ENCODE measurements around the gene FAM149A.

Gene FAM149A

DNA sequence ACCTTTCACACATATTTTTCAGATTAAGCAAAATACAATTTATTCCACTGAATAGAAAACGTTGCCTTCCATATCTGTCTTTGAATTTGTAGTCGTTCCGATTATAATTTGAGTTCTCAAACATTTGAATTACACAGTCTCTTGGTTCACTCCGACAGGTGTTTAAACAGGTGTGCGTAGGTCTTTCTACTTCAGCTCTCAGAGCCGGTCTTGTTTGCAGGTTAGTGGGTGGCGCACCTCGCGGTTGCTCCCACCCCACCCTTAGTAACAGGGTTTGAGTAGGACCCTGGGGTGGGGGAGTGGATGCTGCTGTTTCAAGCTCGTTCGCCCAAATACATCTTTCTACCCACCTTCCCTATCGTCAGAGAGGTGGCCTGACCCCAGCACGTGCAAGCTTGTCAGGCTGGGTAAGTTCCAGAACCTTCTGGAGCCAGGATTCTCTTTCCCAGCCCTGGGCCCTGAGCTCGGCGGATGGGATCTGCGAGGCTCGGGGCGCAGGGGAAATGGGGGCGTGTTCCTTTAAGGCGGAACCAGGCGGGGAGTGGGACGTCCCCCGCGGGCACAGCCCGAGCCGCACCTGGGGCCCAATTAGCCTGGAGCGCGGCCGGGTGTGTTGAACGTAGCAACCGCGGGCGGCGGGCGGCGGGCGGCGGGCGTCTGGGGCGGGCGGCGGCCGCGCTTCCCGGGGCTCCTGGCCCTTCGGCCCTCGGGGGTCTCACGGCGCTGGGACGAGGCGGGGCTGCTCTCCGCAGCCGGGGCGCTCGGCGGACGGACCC, at the start of gene FAM149A:
Gene FAM149A (plus strand): TSS at position 591 of the 776 bp plus-strand sequence.
- peak; percentile 52 to 68 for DNase-seq

DNA sequence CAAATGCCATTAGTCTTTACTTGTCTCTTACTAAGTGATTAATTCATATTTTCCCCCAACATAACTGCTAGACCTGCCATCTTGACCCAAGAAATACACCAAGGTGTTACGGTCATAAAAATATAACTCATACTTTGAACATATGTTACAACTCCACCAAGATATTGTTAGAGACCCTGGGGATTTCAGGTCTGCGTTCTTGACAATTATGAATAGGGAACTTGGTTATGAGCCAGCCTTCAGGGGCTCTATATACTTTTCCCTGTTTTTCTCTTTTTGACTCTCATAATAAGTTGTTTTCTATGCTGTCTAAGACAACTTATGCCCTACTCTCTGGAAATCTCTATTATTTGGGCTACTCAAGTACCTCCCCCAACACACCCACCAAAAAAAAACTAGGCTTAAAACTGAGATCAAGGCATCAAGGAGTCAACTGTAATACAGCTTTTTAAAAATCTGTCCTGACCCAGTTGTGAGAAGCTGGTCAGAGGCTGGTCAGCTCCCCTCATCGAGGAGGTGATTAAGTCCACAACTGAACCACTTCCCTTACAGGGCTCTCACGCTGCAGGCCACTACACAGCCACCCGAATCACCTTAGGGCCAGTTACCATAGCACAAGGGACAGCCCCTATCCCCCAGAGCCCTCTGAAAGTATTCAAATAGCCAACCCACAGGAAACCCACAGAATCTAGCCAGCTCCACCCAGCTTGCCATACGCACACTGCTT, 46.1 kb upstream of the FAM149A start:
- no peak for DNase-seq

DNA sequence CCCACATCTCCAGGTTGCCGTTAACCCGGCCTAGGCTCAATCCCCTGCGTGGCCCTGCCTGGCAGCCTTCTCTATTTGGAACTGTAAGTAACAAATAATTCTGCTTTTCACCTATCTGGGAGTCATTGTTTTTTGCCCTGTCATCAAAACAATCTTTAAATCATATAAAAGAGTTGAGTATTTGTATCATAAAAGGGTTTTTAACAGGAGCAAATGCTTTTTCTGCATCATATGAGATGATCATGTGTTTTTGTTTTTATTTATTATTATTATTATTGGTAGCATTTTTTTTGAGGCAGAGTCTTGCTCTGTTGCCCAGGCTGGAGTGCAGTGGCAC, 45.6 kb upstream of the FAM149A start:
- no peak for DNase-seq

DNA sequence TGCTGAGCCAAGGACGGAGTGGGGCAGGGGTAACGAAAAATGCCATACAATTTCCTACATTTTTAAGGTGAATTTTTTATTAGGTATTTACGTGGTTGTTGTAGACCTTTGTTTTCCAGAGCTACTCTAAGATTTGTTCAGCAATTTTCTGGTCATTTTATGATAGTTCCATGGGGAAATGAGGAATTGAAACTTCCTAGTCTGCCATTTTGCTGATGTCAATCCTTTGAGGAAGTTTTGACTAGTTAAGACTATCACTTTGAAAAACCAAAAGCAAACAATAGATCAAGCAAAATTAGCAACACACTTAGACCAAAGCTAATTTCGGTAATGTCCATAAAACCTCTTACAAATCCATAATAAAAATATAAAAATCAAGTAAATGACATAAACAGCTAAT, 42.6 kb upstream of the FAM149A start:
- no peak for DNase-seq

DNA sequence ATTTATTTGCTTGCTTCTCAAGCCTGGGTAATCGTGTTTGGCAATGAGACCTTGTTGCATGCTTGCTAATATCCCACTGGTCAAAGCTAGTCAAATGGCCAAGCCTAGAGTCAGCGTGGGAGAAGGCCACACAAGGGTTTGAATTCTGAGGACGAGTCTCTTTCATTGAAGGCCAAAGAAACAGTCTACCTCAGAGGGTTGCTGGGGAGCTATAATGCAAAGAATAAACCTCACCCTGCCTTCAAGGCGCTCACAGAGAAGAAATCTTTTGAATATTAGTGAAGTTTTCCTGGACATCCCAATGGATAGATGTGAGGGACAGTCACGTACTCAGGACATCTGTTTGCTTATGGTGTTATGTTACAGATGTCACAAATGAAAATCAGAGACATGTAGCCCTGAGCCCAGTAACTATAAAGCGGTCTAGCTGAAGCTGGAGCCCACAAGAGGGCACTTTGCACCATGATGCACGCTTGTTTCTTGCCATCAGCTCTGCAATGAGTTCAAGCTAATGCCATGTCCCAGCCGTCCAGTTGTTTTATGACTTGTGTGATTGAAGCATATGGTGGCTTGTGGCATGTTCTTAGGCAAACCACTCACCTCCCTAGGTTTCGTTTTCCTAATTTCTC, 36.6 kb upstream of the FAM149A start:
- DNase-seq: peak; percentile 12 to 19

DNA sequence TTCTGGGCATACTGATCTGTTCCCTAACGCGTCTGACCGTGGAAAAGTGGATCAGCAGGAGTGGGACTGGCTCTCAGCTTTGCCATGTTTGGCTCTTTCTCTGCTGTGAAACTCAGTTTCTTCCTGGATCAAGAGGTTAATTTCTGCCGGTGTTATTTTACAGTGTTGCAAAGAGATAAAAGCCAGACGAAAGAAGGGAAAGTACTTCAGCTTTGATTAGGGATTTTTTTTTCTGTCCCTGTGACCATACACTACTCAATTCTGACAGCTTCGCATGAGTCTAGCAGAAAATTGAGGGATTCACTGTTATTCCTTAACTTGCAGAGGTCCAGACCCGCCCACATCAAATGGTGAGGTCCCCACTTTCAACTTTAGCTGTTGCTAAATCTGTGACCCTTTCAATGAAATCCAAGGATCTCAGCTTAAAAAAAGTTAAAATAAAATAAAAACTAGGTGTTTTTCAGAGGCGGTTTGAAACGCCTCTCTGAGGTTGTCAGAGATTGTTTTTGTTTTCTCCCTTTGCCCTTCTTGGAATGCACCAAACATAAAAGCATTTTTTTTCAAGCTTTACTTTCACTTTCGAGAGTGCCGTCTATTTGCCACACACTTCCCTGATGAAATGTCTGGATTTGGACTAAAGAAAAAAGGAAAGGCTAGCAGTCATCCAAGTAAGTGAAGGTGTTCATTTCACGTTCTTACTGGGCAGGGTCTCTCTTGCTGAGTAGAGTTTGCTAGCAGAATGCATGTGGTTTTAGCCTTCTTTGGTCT, 35.7 kb upstream of the FAM149A start, which contains the start of gene TLR3:
Gene TLR3 (plus strand): TSS at position 576 of the 768 bp plus-strand sequence. CDS start 7,464 bp downstream, outside the sequence.
- no peak for DNase-seq

DNA sequence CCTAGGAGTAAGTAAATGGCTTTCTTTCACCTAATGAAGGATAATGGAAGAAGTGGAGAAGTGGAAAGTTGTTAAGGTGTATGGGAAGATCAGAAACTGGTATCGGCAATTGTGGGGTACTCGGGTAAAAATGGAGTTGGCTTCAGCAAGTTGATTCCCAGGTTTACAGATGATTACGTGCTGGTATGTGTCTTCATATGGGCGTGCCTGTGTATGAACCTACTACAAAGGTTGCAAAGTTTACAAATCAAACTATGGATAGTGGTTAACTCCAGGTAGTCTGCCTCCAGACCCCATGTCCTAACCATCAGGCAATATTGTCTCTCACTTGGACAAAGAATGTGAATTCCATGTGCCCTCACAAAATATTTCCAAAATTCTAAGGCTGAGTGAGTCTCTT, 34.8 kb upstream of the FAM149A start:
- no peak for DNase-seq

DNA sequence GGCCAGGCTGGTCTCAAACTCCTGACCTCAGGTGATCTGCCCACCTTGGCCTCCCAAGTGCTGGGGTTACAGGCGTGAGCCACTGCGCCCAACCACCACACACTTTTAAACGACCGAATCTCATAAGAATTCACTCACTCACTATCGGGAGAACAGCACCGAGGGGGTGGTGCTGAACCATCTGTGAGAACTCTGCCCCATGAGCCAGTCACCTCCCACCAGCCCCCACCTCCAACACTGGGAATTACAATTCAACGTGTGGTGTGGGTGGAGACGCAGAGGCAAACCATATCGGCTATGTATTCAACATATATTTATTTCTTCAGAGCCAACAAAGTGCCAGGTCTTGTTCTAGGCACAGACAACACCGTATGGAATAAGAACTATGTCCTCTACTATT, 32.0 kb upstream of the FAM149A start:
- no peak for DNase-seq

DNA sequence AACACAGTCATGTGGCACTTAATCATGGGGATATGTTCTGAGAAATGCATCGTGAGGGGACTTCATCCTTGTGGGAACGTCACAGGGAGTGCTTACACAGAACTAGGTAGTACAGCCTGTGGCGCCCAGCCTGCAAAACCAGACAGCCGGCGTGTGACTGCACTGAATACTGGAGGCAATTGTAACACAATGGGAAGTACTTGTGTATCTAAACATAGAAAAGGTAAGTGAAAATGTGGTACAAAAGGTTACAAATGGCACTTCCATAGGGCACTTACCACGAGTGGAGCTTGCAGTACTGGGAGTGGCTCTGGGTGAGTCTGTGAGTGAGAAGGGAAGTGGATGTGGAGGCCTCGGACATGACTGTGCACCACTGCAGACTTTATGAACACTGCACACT, 30.3 kb upstream of the FAM149A start:
- no peak for DNase-seq

DNA sequence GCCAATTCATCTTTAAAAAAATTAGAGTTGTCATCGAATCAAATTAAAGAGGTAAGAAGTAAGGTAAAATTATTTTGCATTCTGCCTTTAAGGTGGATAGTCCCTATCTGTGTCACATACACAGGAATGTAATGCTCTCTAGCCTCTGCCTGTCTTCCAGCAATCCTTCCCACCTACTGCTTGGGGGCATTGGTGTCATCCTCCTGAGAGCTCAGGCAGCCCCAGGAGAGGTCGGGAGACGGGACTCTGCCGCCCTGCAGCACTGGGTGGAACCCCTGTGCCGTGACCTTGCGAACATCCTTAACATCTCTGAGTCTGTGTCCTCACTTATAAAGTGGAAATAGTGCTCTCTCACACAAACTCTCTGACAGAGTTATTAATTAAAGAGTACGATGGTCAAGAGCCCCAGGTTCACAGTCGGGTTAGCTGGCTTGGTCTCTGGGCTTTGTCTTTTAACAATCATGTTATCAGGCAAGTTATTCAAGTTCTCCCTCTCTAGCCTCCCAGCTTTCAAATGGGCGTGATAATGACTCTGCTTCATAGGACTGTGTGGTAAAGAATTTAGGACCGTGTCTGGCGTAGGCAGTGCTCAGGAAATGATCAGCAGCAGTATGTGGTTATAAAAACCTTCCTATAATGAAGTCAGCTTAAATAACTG, 25.4 kb upstream of the FAM149A start:
- no peak for DNase-seq

DNA sequence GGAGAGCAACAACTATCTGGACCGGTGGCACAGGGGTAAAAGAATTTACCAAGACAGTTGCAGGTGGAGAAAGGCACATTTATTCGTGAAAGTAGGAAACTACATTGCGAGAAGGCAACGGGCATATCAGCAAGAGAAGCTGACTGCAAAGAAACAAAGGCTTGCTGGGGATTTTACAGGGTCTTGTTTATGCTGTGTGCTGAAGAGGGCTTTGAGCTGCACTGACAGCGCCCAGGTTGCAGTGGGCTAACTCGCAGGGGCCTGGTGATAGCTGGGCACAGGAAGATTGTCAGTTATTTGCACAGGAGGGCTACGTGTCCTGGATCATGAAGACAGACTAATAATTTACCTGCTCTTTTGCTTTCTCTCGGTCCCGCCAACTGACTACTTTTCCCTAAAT, 24.8 kb upstream of the FAM149A start:
- no peak for DNase-seq

DNA sequence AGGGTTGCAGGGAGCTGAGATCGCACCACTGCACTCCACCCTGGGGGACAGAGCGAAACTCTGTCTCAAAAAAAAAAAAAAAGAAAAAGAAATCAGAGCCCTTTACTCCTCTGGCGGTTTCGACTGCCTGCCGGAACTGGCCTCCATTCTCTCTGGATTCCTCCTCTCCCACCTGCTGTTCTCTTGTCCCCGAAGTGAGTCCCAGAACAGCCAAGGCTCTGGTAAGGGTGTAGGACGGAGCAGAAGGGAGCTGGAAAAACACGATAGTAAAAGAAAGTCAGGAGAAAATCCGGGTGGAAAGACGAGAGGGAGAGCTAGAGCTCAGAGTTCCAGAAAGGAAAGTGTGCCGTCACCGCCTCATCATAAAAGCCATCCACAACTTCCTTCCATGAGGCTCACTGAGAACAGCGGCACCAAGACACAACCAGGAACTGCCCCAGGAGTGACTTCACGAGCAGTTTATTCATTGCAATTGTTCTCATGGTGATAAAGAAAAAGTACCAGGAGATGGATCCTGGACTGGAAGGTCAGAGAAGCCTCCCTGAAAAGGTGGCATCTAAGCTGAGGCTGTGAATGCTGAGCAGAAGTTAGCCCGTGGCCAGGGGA, 23.2 kb upstream of the FAM149A start:
- DNase-seq: no peak

DNA sequence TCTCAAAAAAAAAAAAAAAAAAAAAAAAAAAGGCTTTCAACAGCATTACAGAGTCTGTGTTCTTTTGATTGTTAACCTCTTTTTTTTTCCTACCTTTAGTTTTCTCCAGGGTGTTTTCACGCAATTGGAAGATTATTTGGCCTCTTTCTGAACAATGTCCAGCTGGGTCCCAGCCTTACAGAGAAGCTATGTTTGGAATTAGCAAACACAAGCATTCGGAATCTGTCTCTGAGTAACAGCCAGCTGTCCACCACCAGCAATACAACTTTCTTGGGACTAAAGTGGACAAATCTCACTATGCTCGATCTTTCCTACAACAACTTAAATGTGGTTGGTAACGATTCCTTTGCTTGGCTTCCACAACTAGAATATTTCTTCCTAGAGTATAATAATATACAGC, 22.3 kb upstream of the FAM149A start:
- DNase-seq: no peak

DNA sequence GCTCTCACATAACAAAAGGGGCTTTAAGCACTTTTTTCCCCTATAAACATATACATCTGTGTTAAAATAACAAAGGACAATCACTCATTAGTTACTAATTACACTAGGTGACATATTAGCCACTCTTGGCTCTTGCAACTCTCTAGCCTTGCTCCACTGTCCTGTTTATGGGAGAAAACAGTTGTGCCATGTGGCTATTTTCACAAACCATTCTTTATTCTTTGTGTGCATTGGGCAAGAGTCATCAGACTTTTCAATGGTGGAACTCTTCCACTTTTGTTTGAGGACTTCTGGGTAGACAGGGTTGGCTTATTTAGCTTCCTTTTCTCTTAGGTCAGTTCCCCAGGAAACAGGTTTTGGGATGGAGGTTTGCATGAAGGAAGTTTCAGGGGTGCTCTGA, 16.0 kb upstream of the FAM149A start:
- DNase-seq: no peak

DNA sequence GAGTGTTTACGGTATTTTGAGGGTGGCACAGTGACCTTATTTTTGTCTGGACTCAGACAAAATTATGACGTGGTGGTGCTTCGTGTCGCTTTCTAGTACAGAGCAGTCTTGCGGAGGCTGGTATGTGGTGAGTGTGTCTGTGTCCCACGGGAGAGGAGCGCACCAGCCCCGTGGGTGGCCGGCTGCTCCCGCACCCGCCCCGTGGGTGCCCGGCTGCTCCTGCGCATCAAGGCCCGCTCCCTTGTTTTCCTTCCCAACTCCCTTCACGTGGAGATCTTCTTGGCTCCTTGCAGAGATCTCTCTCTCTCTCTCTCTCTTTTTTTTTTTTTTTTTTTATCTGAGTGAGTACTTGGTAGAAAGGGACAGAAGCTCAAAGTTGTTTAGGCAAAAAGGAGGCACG, 12.2 kb upstream of the FAM149A start:
- no peak for DNase-seq

DNA sequence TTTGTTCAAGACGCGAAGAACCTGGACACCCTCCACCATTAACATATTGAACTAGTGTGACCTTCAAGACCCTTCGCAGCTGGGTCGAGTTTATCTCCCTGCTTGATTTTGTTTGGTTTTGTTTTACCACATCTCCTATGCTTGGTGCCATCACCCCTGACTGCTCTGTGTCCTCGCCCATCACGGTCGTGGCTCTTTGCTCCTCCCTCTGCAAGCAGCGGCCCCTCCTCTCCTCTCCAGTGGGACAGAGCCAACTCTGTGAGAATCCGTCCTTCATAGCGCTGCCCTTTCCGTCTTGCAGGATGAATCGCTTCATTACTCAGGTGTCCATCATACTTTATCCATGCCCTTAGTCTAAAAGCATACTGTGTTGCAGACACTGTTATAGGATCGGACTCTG, 9.1 kb upstream of the FAM149A start:
- no peak for DNase-seq

DNA sequence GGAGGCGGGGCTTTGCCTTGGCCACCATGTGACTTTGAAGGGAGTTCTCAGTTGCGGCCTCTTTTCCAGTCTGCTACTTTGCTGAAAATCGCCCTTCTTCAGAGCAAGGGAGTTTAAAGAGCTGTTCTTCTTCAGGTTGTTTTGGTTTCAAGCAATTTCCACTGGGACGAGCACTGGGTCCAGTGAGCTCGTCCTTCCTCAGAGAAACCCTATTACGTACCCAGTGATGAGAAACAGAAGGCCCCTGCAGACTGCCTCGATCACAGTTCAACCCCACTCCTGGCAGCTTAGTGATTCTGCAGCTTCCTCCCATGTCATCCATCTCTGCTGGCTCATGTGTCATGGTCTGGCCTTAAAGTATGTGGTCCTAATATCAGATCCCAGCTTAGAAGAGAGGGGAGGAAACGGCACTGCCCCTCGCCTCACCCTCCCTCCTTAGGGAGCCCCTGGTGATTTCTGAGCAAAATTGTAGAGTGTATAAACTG, 7.8 kb upstream of the FAM149A start:
- no peak for DNase-seq

DNA sequence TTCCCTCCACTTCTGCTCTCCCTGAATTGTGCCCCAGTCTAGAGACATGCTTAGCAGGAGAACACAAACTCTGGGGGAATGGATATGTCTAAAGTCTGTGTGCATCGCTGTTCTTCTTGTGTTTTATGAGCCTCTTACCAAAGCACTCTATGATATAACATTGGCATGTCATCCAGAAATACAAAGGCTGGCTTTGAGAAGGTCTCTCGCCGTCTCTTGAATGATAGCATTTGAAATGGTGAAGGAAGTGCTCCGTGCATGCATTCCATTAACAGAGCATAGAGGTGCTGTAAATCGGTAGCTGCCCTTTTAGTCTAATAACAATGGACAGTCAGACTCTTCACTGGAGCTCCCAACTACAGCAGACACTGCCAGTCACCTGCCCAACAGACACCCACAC, 7.1 kb upstream of the FAM149A start:
- DNase-seq: no peak

DNA sequence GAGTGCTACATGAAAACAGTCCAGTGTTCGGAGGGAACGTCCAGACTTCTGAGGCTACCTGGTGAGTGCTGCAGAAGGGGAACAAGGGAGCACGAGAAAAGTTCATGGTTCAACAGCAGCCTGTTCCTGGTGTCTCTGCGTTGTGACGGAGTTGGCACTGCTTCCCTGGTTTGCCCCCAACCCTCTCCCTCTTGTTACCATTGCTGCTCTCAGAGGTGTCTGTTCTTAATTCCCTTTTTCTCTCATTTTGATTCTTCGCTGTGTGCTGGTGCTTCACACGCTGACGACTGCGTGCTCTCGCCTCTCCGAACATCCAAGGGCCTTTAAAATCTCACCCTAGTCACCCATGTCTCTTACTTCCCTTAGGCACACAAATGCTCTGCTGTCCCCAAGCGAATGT, 1.6 kb upstream of the FAM149A start:
- DNase-seq: no peak

DNA sequence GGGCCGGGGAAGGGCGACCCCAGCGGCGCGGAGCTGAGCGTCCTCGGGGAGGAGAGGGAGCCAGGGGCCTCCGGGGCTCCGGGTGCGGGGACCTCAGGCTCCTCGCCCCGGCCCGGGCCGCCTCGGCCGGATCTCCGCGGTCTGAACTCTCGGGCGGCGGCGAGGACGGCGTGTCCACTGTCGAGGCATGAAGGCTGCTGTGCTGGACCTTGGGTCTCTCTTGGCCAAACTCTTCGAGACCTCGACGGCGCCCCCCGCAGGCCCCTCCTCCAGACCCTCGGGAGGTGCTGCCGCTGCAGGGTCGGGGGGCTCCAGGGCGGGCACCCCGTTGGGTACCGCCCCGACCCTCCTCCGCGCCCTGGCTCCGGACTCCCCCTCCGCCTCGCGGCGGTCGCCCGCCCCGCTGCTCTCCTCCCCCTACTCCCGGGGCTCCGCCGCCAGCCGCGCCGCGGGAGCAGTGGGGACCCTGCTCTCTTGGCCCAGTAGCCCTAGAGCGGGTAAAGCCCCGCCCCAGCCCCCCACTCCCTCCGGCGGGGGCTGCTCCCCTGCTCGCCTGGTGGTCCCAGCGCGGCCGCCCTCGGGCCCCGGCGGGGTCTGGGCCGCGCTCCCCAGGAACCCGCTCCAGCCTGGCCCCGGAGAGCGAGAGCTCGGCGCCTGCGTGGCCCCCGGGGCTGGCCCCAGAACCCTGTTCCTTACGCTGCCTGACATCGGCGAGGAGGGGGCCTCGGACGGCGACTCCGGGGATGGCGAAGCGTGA, 564 bp downstream of the FAM149A start:
- DNase-seq: peak in 1 of 2 donors; percentile 14

DNA sequence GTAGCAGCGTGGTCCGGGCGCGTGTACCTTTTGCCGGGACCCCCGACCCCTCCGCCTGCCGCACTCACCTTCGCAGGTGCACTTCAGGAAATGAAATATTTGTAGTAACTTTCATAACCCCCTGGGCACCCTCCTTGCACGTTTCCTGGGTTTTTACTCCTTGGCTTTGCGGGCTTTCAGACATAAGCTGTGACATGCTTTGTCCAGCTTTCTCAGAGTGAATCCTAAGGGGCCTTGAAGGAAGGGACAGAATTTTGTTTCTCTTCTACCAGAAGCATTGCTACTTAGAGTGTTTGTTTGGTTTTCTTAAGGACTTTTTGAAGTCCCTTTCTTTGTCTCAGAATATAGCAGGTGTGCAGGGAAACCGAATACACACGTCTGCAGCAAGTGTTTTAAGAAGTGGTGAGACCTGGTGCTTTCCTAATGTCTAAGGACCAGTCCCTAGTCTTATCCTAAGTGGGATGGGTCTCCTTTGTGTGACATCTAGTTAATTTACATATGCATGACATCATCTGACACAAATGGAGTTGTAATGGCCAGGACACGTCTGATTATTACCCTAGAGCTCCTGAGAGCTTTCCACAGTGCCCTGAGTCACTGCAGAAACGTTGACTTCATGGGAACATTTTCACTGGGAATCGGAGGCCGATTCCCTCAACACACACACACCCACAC, 1.3 kb downstream of the FAM149A start:
- DNase-seq: no peak
